Brain microvascular endothelial cell (primary cell): ENCODE results near the gene ERC1.

Source experiments
- DNase-seq: peaks from one replicate; pipeline ENCODE4 v3.0.0-alpha.2; 2020
- H3K27ac ChIP-seq: fragments of 250-450 bp; sonication (Bioruptor Pico); 2 replicates; pipeline ENCODE4 v1.5.1; 2020; ENCODE audit warnings: mild to moderate bottlenecking, moderate library complexity
- H3K27me3 ChIP-seq: fragments of 250-450 bp; sonication (Bioruptor Pico); replicated peaks from 2 replicates; pipeline ENCODE4 v1.5.1; 2020; ENCODE audit warnings: mild to moderate bottlenecking
- H3K36me3 ChIP-seq: fragments of 250-450 bp; sonication (Bioruptor Pico); replicated peaks from 2 replicates; pipeline ENCODE4 v1.5.1; 2020; ENCODE audit warnings: mild to moderate bottlenecking
- H3K4me3 ChIP-seq: 2 replicates; pipeline ENCODE4 v1.5.1; 2011; ENCODE audit warnings: low read depth, mild to moderate bottlenecking, control low read depth, low read length, moderate library complexity
- in situ Hi-C: cut with HindIII; loops from 2 replicates; pipeline ENCODE4 v1.10.0; 2017; ENCODE audit warnings: low sequenced_read_pairs, low pct_ligation_motif_present
- TF ChIP-seq, protein P1 (sequence below): IDR thresholded peaks from 2 replicates; pipeline ENCODE4 v1.5.1; 2011; ENCODE audit warnings: low read depth, mild to moderate bottlenecking, moderate library complexity, low read length, control low read depth, inconsistent platforms; ENCODE audit errors: missing control alignments

Gene ERC1

GRCh38 chr12:1533602-1534304 lies 542.7 kb downstream of the ERC1 start:
- in situ Hi-C loops = no loop called here
- Histone ChIP-seq H3K27me3 (no peaks in the 10 kb centered on the region), H3K4me3 (peak overlapping the region; percentile 1), H3K27ac (no peak overlapping the region), H3K36me3 (no peaks in the 10 kb centered on the region)
- TF ChIP-seq, protein P1, sequence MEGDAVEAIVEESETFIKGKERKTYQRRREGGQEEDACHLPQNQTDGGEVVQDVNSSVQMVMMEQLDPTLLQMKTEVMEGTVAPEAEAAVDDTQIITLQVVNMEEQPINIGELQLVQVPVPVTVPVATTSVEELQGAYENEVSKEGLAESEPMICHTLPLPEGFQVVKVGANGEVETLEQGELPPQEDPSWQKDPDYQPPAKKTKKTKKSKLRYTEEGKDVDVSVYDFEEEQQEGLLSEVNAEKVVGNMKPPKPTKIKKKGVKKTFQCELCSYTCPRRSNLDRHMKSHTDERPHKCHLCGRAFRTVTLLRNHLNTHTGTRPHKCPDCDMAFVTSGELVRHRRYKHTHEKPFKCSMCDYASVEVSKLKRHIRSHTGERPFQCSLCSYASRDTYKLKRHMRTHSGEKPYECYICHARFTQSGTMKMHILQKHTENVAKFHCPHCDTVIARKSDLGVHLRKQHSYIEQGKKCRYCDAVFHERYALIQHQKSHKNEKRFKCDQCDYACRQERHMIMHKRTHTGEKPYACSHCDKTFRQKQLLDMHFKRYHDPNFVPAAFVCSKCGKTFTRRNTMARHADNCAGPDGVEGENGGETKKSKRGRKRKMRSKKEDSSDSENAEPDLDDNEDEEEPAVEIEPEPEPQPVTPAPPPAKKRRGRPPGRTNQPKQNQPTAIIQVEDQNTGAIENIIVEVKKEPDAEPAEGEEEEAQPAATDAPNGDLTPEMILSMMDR = no peak
- peak; percentile 71 for DNase-seq

DNA sequence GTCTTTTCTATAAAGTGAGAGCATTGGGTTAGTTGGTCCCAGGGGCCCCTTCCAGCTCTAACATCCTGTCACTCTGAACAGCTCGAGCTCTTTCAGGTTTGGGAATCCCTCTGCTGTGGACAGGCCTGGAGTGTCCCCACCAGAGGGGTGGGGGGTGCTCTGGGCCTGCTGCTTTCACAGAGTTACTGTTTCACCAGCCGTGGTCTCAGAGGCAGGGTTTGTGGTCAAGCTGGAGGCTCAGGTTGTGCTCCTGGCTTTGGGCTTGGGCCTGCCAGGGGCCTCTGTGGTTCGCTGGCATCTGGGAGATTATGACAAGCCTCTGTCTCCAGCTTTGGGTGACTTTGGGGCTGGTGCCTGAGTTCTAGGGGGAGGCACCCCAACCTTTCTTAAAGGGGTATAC lies 543.7 kb downstream of the ERC1 start:
- DNase-seq = no peak
- H3K4me3 ChIP-seq = no peak overlapping the region
- TF ChIP-seq, protein P1 = no peak
- in situ Hi-C loops = no loop called here
- no peak overlapping the region for H3K27ac ChIP-seq
- H3K36me3 ChIP-seq = no peaks in the 10 kb centered on the region
- no peaks in the 10 kb centered on the region for H3K27me3 ChIP-seq

GRCh38 chr12:1536817-1537216 lies 545.8 kb downstream of the ERC1 start:
- Histone ChIP-seq H3K36me3 (no peaks in the 10 kb centered on the region), H3K27ac (no peak overlapping the region), H3K27me3 (no peaks in the 10 kb centered on the region), H3K4me3 (no peak overlapping the region)
- TF ChIP-seq, protein P1 = no peak
- in situ Hi-C loops = no loop called here
- DNase-seq = no peak

DNA sequence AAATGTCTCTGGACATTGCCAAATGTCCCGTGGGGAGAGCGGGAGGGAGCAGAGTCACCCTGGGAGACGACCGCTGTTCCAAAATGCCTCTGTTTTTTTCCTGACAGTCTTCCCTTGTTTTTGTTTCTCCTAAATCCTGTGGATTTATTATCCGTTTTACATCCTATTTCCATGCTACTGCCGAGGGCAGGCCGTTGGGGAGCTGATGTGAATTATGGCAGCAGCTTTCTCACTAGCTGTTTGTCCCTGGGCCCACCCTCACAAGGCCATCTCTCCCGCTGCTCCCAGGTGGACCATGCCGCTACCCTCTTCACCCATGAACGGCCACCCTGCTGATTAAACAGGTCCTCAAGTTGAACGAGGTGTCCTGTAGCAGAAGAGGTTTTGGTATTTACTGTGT lies 548.1 kb downstream of the ERC1 start:
- TF ChIP-seq, protein P1 = no peak

DNA sequence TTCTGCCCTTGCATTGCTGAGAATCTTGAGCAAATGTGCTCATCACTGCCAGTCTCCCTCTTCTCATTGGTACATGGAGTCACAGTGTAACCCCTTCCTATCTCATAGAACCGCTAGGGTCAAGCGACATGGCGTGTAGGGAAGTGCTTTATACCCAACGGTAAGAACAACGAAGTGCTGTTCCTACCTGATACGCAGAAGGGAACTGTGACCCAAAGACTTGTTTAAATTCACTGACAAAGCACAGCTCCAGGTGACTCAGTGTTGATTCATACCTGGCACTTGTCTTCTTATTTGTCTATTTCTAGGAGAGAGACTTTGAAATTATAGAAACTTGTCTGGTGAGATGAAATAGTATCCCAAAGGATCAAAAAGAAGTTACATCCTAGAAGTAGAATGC lies 549.7 kb downstream of the ERC1 start:
- TF ChIP-seq, protein P1 = no peak
- in situ Hi-C loops = no loop called here
- no peak overlapping the region for H3K4me3 ChIP-seq
- no peaks in the 10 kb centered on the region for H3K36me3 ChIP-seq
- no peak for DNase-seq
- no peaks in the 10 kb centered on the region for H3K27me3 ChIP-seq
- no peak overlapping the region for H3K27ac ChIP-seq

More for the DNA sequence above, 548.1 kb downstream of the ERC1 start:
- Histone ChIP-seq H3K4me3 (no peak overlapping the region), H3K36me3 (no peaks in the 10 kb centered on the region), H3K27ac (no peak overlapping the region), H3K27me3 (no peaks in the 10 kb centered on the region)
- no peak for DNase-seq
- in situ Hi-C loops = no loop called here

GRCh38 chr12:1542599-1542998 lies 551.6 kb downstream of the ERC1 start:
- TF ChIP-seq, protein P1 = no peak
- Histone ChIP-seq H3K27ac (no peak overlapping the region), H3K36me3 (no peaks in the 10 kb centered on the region), H3K4me3 (no peak overlapping the region), H3K27me3 (no peaks in the 10 kb centered on the region)
- in situ Hi-C loops = no loop called here
- DNase-seq = no peak
